ENCODE measurements around the gene MAST4. TPM values are rescaled to one million over a fixed set of nuclear protein-coding genes. Genes with fewer than 3 reads are reported as not detected.

Gene MAST4
- total and polyA plus RNA-seq, 2 of the 13 experiments (the other 11 are each of a cell fraction or from before 2014, with no cell fraction given), result 3.4 to 3.7 TPM

- TF ChIP-seq, protein P1, sequence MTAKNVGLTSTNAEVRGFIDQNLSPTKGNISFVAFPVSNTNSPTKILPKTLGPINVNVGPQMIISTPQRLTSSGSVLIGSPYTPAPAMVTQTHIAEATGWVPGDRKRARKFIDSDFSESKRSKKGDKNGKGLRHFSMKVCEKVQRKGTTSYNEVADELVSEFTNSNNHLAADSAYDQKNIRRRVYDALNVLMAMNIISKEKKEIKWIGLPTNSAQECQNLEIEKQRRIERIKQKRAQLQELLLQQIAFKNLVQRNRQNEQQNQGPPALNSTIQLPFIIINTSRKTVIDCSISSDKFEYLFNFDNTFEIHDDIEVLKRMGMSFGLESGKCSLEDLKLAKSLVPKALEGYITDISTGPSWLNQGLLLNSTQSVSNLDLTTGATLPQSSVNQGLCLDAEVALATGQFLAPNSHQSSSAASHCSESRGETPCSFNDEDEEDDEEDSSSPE (CRISPR knock-in tag; IDR thresholded peaks at IDR 0.05), result no peak
- TF ChIP-seq GMEB1 (CRISPR knock-in tag; IDR thresholded peaks at IDR 0.05; ENCODE audit: borderline replicate concordance) (no peak), SP5 (CRISPR knock-in tag; IDR thresholded peaks at IDR 0.05; ENCODE audit: borderline replicate concordance, low read depth) (no peak), ZNF333 (CRISPR knock-in tag; IDR thresholded peaks at IDR 0.05; ENCODE audit: borderline replicate concordance) (no peak), ATF7-NPFF (CRISPR knock-in tag; IDR thresholded peaks at IDR 0.05; ENCODE audit: low read depth) (no peak)
Measured at GRCh38 chr5:66854416-66854815, 258.2 kb downstream of the MAST4 start (continued).

DNA sequence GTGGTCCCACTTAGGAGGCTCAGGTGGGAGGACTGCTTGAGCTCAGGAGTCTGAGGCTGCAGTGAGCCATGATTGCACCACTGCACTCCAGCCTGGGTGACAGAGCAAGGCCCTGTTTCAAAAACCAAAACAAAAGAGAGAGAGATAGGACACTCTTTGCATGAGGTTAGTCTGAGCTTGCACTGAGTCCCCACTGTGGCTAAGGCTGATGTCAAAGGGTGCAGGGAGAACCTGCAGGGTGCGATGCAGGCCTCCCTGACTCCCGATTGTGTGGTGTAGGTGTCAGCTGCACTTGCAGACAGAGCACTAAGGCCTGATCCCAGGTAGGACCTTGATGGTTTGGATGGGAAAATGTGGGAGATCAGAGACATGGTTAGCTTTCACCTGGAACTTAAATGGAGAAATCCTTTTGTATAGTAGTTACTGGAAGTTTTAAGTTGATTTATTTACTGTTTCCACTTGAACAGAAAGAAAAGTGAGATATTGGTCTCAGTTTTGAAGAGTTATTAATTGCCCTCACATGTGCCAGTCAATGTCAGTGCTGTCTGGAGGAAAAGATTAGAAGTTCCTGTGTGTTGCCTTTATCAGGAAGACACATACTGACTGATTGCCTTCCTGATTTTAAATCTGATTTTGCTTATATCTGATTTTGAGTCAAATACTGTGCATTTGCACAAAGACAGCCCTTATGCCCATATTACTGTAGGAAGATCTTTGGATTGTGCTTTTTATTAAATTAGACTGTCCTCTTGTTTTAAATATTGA, 260.0 kb downstream of the MAST4 start:
- FAIRE-seq (no peak), DNase-seq (ENCODE audit: low spot score) (no peak), ATAC-seq (no peak)
- H3K36me3 ChIP-seq (replicated peaks in 1 of 2; ENCODE audit: control insufficient read depth in 1 of 2, insufficient read depth in 2 of 2, low read length in 2 of 2), result no peaks in the 10 kb centered on the region
- no peak overlapping the region for H2AFZ ChIP-seq (ENCODE audit: low read length)
- WGBS (ENCODE audit: low lambda C conversion rate), result 31% methylated on average over 2 of the region's 2 CpGs
- TF ChIP-seq ZFP62 (CRISPR knock-in tag; IDR thresholded peaks at IDR 0.05) (no peak), MYC (CRISPR knock-in tag; IDR thresholded peaks at IDR 0.05; ENCODE audit: borderline replicate concordance) (no peak), NR2C2 (CRISPR knock-in tag; IDR thresholded peaks at IDR 0.05; ENCODE audit: borderline replicate concordance) (no peak), FOSL1 (CRISPR knock-in tag; IDR thresholded peaks at IDR 0.05; ENCODE audit: borderline replicate concordance) (no peak), ZNF652 (CRISPR knock-in tag; IDR thresholded peaks at IDR 0.05; ENCODE audit: borderline replicate concordance, low read depth) (no peak)
- TF ChIP-seq, protein P2, sequence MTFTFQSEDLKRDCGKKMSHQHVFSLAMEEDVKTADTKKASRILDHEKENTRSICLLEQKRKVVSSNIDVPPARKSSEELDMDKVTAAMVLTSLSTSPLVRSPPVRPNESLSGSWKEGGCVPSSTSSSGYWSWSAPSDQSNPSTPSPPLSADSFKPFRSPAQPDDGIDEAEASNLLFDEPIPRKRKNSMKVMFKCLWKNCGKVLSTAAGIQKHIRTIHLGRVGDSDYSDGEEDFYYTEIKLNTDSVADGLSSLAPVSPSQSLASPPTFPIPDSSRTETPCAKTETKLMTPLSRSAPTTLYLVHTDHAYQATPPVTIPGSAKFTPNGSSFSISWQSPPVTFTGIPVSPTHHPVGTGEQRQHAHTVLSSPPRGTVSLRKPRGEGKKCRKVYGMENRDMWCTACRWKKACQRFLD (CRISPR knock-in tag; IDR thresholded peaks at IDR 0.05; ENCODE audit: borderline replicate concordance), result no peak
- no peak overlapping the region for H3K27ac ChIP-seq (ENCODE audit: extremely low read length, insufficient read depth, low read length)
- no peaks in the 10 kb centered on the region for H3K79me2 ChIP-seq (ENCODE audit: insufficient read depth, low read length)
- H3K4me1 ChIP-seq (ENCODE audit: insufficient read depth, low read length), result no peaks in the 10 kb centered on the region
- in situ Hi-C loops (cut with HindIII; ENCODE audit: extremely low pct_ligation_motif_present, low pct_unique_long_range_greater_than_20kb), result no loop called here
- no peak overlapping the region for H3K9ac ChIP-seq (ENCODE audit: insufficient read depth, low read depth, low read length)
- no peaks in the 10 kb centered on the region for H4K20me1 ChIP-seq (ENCODE audit: insufficient read depth, low read length)
- ChIA-PET CTCF (ENCODE audit: low intra/inter-chr PET ratio, low total read pairs) (no interaction called here), POLR2A (no interaction called here)
- no peaks in the 10 kb centered on the region for H3K27me3 ChIP-seq (ENCODE audit: control insufficient read depth in 1 of 2, insufficient read depth in 2 of 2, low read length in 2 of 2)
- H3K4me2 ChIP-seq (ENCODE audit: low read depth, low read length), result no peak overlapping the region
- no peaks in the 10 kb centered on the region for H3K9me3 ChIP-seq (ENCODE audit: low read length)
- no TSS peak for BruUV-seq (replicated peaks)
- intact Hi-C loops (cut with micrococcal nuclease; ENCODE audit: unreplicated experiment), result no loop called here
- no peak overlapping the region for H3K4me3 ChIP-seq (replicated peaks in 1 of 3; ENCODE audit: insufficient read depth in 1 of 3, low read depth in 2 of 3, low read length in 3 of 3)

All from HepG2 (cell line).